Naive thymus-derived CD4-positive, alpha-beta T cell (primary cell): ENCODE results near the gene KRTAP20-3. TPM values are rescaled to one million over a fixed set of nuclear protein-coding genes. Genes with fewer than 3 reads are reported as not detected.

Source experiments
- ATAC-seq: fragments of 150-1000 bp; cut with Tn5 transposase; 2 replicates; pipeline ENCODE4 v1.10.0; 2021; ENCODE audit warnings: mild to moderate bottlenecking, moderate library complexity
- CTCF ChIA-PET: fragments of 350-600 bp; sonication (Branson Sonifier 250); formaldehyde crosslinking; loops from one replicate; lab custom pipeline; 2021; ENCODE audit warnings: antibody characterized with exemption; lab: Charles Lee
- POLR2A ChIA-PET: fragments of 350-600 bp; sonication (Branson Sonifier 250); formaldehyde crosslinking; loops from one replicate; lab custom pipeline; 2021; ENCODE audit warnings: antibody characterized with exemption, inconsistent platforms; lab: Charles Lee
- DNase-seq, 9 donors: peaks; one replicate each; pipeline versions ENCODE4 v3.0.0 to v3.0.0-alpha.2; 2020 to 2022; ENCODE audit warnings: mixed read lengths in 1 of 9
- H3K27ac ChIP-seq: one replicate; pipeline ENCODE4 v1.7.0; 2013; ENCODE audit warnings: mild to moderate bottlenecking, low read depth, low read length, moderate library complexity
- H3K27me3 ChIP-seq, 2 donors: one replicate each; pipeline ENCODE4 v1.7.0; 2013; ENCODE audit warnings: low read length in 2 of 2, mild to moderate bottlenecking in 2 of 2, moderate library complexity in 2 of 2; ENCODE audit not compliant: control insufficient read depth in 2 of 2, insufficient read depth in 2 of 2
- H3K36me3 ChIP-seq, 3 experiments: 1 replicate in 2 of 3; 2 replicates in 1 of 3; pipeline ENCODE4 v1.7.0; 2013; ENCODE audit warnings: low read length in 3 of 3, mild to moderate bottlenecking in 3 of 3, moderate library complexity in 1 of 3; ENCODE audit not compliant: insufficient read depth in 3 of 3, control insufficient read depth in 2 of 3
- H3K4me1 ChIP-seq, 2 donors: one replicate each; pipeline ENCODE4 v1.7.0; 2013; ENCODE audit warnings: low read length in 2 of 2, mild to moderate bottlenecking in 2 of 2, moderate library complexity in 1 of 2; ENCODE audit not compliant: control insufficient read depth in 2 of 2, insufficient read depth in 2 of 2
- H3K4me3 ChIP-seq: 2 replicates; pipeline ENCODE4 v1.7.0; 2013; ENCODE audit warnings: mild to moderate bottlenecking, low read length
- H3K9me3 ChIP-seq, 3 experiments: 1 replicate in 2 of 3; 2 replicates in 1 of 3; pipeline ENCODE4 v1.7.0; 2013; ENCODE audit warnings: low read length in 3 of 3; ENCODE audit not compliant: control insufficient read depth in 2 of 3
- H3K27ac Mint-ChIP-seq, 9 donors: one replicate each; pipeline ENCODE4 v1.8.0; 2020 to 2022; ENCODE audit warnings: mixed read lengths in 9 of 9, mild to moderate bottlenecking in 8 of 9, moderate library complexity in 5 of 9, inconsistent platforms in 2 of 9
- H3K27me3 Mint-ChIP-seq, 5 donors: one replicate each; pipeline ENCODE4 v1.8.0; 2021 to 2022; ENCODE audit warnings: mixed read lengths in 5 of 5, mild to moderate bottlenecking in 1 of 5
- H3K36me3 Mint-ChIP-seq, 5 donors: one replicate each; pipeline ENCODE4 v1.8.0; 2020 to 2022; ENCODE audit warnings: mixed read lengths in 5 of 5, mild to moderate bottlenecking in 3 of 5, inconsistent platforms in 1 of 5
- H3K4me1 Mint-ChIP-seq, 7 donors: one replicate each; pipeline ENCODE4 v1.8.0; 2020 to 2022; ENCODE audit warnings: mixed read lengths in 7 of 7, mild to moderate bottlenecking in 3 of 7, inconsistent platforms in 1 of 7
- H3K4me3 Mint-ChIP-seq, 10 donors: one replicate each; pipeline ENCODE4 v1.8.0; 2020 to 2022; ENCODE audit warnings: mild to moderate bottlenecking in 10 of 10, mixed read lengths in 10 of 10, moderate library complexity in 6 of 10, inconsistent platforms in 2 of 10
- H3K9me3 Mint-ChIP-seq, 11 donors: one replicate each; pipeline ENCODE4 v1.8.0; 2020 to 2022; ENCODE audit warnings: mixed read lengths in 11 of 11, mild to moderate bottlenecking in 4 of 11, inconsistent platforms in 1 of 11, moderate library complexity in 1 of 11
- intact Hi-C, 2 donors: fragments of 100-400 bp; cut with micrococcal nuclease; formaldehyde crosslinking; loops; one replicate each; pipeline ENCODE4 v1.15.1; 2023
- polyA plus RNA-seq, 2 donors: library from polyadenylated mRNA; unstranded; fragments of 300-500 nt; fragmentation: Illumina TruSeq; gene quantifications; one replicate each; pipeline ENCODE4 v1.2.3, GENCODE V29; 2021
- total RNA-seq, 6 experiments: library from RNA in 5 of 6; stranded (reverse) in 5 of 6; gene quantifications; 1 replicate in 5 of 6; 2 replicates in 1 of 6; pipeline ENCODE4 v1.2.3 and lab custom pipeline; 2021 to 2026

KRTAP20-3 gene
- total and polyA plus RNA-seq, 7 experiments from 2014 or later: not detected

- ChIA-PET POLR2A (no interaction called here), CTCF (no interaction called here)
- intact Hi-C loops: no loop called here
- Mint-ChIP-seq H3K27ac (no peak within 1 kb of the TSS), H3K4me1 (no peaks in the 10 kb centered on the region), H3K4me3 (no peak within 1 kb of the TSS), H3K9me3 (peaks cover 0 to 9% (median 0%) of the 10 kb centered on the region in 11 donors), H3K27me3 (peaks cover 0 to 10% (median 0%) of the 10 kb centered on the region in 5 donors), H3K36me3 (no peaks in the 10 kb centered on the region)
- Histone ChIP-seq H3K36me3 (no peaks in the 10 kb centered on the region), H3K9me3 (no peaks in the 10 kb centered on the region), H3K4me3 (no peak within 1 kb of the TSS), H3K27me3 (no peaks in the 10 kb centered on the region), H3K4me1 (no peaks in the 10 kb centered on the region), H3K27ac (no peak within 1 kb of the TSS)
- ATAC-seq: no peak
- no peak for DNase-seq
Measured at GRCh38 chr21:30634906-30635305, 7.8 kb upstream of the KRTAP20-3 start, which contains the start of gene KRTAP20-2. KRTAP20-2 (plus strand) TSS chr21:30635206; CDS start chr21:30635264, 58 bp downstream.

GRCh38 chr21:30638686-30639085 is 4.0 kb upstream of the KRTAP20-3 start:
- Mint-ChIP-seq H3K9me3 (peaks cover 0 to 15% (median 5%) of the 10 kb centered on the region in 11 donors), H3K36me3 (no peaks in the 10 kb centered on the region), H3K27me3 (peaks cover 0 to 18% (median 3%) of the 10 kb centered on the region in 5 donors), H3K4me3 (no peak overlapping the region), H3K27ac (no peak overlapping the region), H3K4me1 (no peaks in the 10 kb centered on the region)
- no peak for ATAC-seq
- ChIA-PET CTCF (interaction anchor here (0.7 kb wide), 1 partner anchor 340 kb away, joined by 3 read pairs; no protein-coding TSS in a partner anchor), POLR2A (no interaction called here)
- Histone ChIP-seq H3K4me1 (no peaks in the 10 kb centered on the region), H3K9me3 (no peaks in the 10 kb centered on the region), H3K36me3 (no peaks in the 10 kb centered on the region), H3K4me3 (no peak overlapping the region), H3K27ac (no peak overlapping the region), H3K27me3 (no peaks in the 10 kb centered on the region)
- intact Hi-C loops: no loop called here
- no peak for DNase-seq

- no peaks in the 10 kb centered on the region for H3K36me3 ChIP-seq
- intact Hi-C loops: no loop called here
- Mint-ChIP-seq H3K27ac (no peak overlapping the region), H3K36me3 (no peaks in the 10 kb centered on the region), H3K4me1 (no peaks in the 10 kb centered on the region), H3K27me3 (peaks cover 0 to 23% (median 6%) of the 10 kb centered on the region in 5 donors), H3K9me3 (peaks cover 0 to 28% (median 3%) of the 10 kb centered on the region in 11 donors), H3K4me3 (no peak overlapping the region)
- H3K9me3 ChIP-seq: no peaks in the 10 kb centered on the region
- DNase-seq: no peak
- ChIA-PET POLR2A (no interaction called here), CTCF (no interaction called here)
- no peak overlapping the region for H3K4me3 ChIP-seq
- H3K4me1 ChIP-seq: no peaks in the 10 kb centered on the region
- no peak for ATAC-seq
- no peaks in the 10 kb centered on the region for H3K27me3 ChIP-seq
- no peak overlapping the region for H3K27ac ChIP-seq
Measured at GRCh38 chr21:30646904-30647414, 4.3 kb downstream of the KRTAP20-3 start.

- intact Hi-C loops: no loop called here
- H3K27ac ChIP-seq: no peak overlapping the region
- POLR2A ChIA-PET: no interaction called here
- ATAC-seq (no peak), DNase-seq (no peak)
- Mint-ChIP-seq H3K36me3 (no peaks in the 10 kb centered on the region), H3K9me3 (peaks cover 0 to 9% (median under 1%) of the 10 kb centered on the region in 11 donors), H3K27ac (no peak overlapping the region), H3K4me1 (no peaks in the 10 kb centered on the region), H3K4me3 (no peak overlapping the region), H3K27me3 (peaks cover 0 to under 1% (median 0%) of the 10 kb centered on the region in 5 donors)
- CTCF ChIA-PET: no interaction called here
- no peaks in the 10 kb centered on the region for H3K4me1 ChIP-seq
- H3K36me3 ChIP-seq: no peaks in the 10 kb centered on the region
- H3K27me3 ChIP-seq: no peaks in the 10 kb centered on the region
- H3K9me3 ChIP-seq: no peaks in the 10 kb centered on the region
- H3K4me3 ChIP-seq: no peak overlapping the region
Measured at GRCh38 chr21:30652891-30653290, 10.2 kb downstream of the KRTAP20-3 start.

- H3K4me3 ChIP-seq: no peak overlapping the region
- ATAC-seq (no peak), DNase-seq (no peak)
- Mint-ChIP-seq H3K9me3 (peaks cover 2 to 18% (median 5%) of the 10 kb centered on the region in 11 donors), H3K27me3 (peaks cover 3 to 17% (median 9%) of the 10 kb centered on the region in 5 donors), H3K4me1 (no peaks in the 10 kb centered on the region), H3K4me3 (no peak overlapping the region), H3K27ac (no peak overlapping the region), H3K36me3 (peaks cover 0 to 3% (median 0%) of the 10 kb centered on the region in 5 donors)
- no peaks in the 10 kb centered on the region for H3K36me3 ChIP-seq
- no peaks in the 10 kb centered on the region for H3K27me3 ChIP-seq
- intact Hi-C loops: no loop called here
- no peak overlapping the region for H3K27ac ChIP-seq
- CTCF ChIA-PET: no interaction called here
- H3K9me3 ChIP-seq: no peaks in the 10 kb centered on the region
- POLR2A ChIA-PET: no interaction called here
- no peaks in the 10 kb centered on the region for H3K4me1 ChIP-seq
Measured at GRCh38 chr21:30668776-30669175, 26.1 kb downstream of the KRTAP20-3 start.

- no peaks in the 10 kb centered on the region for H3K4me1 Mint-ChIP-seq
- H3K4me3 Mint-ChIP-seq: no peak overlapping the region
- peaks cover 3 to 34% (median 14%) of the 10 kb centered on the region in 5 donors for H3K27me3 Mint-ChIP-seq
- peaks cover 4 to 17% (median 6%) of the 10 kb centered on the region in 11 donors for H3K9me3 Mint-ChIP-seq
- peaks cover 0 to 3% (median 0%) of the 10 kb centered on the region in 5 donors for H3K36me3 Mint-ChIP-seq
- Histone ChIP-seq H3K36me3 (no peaks in the 10 kb centered on the region), H3K4me1 (no peaks in the 10 kb centered on the region), H3K4me3 (no peak overlapping the region), H3K27me3 (no peaks in the 10 kb centered on the region), H3K27ac (no peak overlapping the region), H3K9me3 (no peaks in the 10 kb centered on the region)
- DNase-seq (no peak), ATAC-seq (no peak)
- POLR2A ChIA-PET: no interaction called here
- CTCF ChIA-PET: no interaction called here
- intact Hi-C loops: no loop called here
- no peak overlapping the region for H3K27ac Mint-ChIP-seq
Measured at GRCh38 chr21:30672985-30673650, 30.5 kb downstream of the KRTAP20-3 start.

GRCh38 chr21:30674312-30674711 is 31.6 kb downstream of the KRTAP20-3 start:
- CTCF ChIA-PET: no interaction called here
- H3K27ac ChIP-seq: no peak overlapping the region
- no peak for DNase-seq
- no peaks in the 10 kb centered on the region for H3K36me3 ChIP-seq
- peaks cover 0 to 34% (median 14%) of the 10 kb centered on the region in 5 donors for H3K27me3 Mint-ChIP-seq
- H3K9me3 Mint-ChIP-seq: peaks cover 0 to 14% (median 6%) of the 10 kb centered on the region in 11 donors
- ATAC-seq: no peak
- intact Hi-C loops: no loop called here
- no peak overlapping the region for H3K4me3 ChIP-seq
- POLR2A ChIA-PET: no interaction called here
- no peak overlapping the region for H3K4me3 Mint-ChIP-seq
- H3K4me1 Mint-ChIP-seq: no peaks in the 10 kb centered on the region
- no peak overlapping the region for H3K27ac Mint-ChIP-seq
- H3K9me3 ChIP-seq: no peaks in the 10 kb centered on the region
- H3K27me3 ChIP-seq: no peaks in the 10 kb centered on the region
- H3K4me1 ChIP-seq: no peaks in the 10 kb centered on the region
- peaks cover 0 to 3% (median 0%) of the 10 kb centered on the region in 5 donors for H3K36me3 Mint-ChIP-seq
